ENCODE measurements around the gene TSC22D1.

- no peak for TF ChIP-seq CTCF (optimal IDR thresholded peaks at IDR 0.05 in 1 of 3, IDR thresholded peaks at IDR 0.05 in 1 of 3, conservative IDR thresholded peaks at IDR 0.05 in 1 of 3; ENCODE audit: extremely low read depth in 1 of 3, insufficient read depth in 2 of 3, low read length in 3 of 3)
- TF ChIP-seq EZH2 (IDR thresholded peaks at IDR 0.05; ENCODE audit: low read length), result no peak
Observed at GRCh38 chr13:44388427-44389059, 187.6 kb downstream of the TSC22D1 start.

Data from keratinocyte (primary cell).